NCI-H1105 (cell line): ENCODE measurements around the gene ARFIP1.

Source experiments
- DNase-seq: peaks from one replicate; lab custom pipeline; 2025; lab: John Stamatoyannopoulos, UW

The ARFIP1 gene

DNA sequence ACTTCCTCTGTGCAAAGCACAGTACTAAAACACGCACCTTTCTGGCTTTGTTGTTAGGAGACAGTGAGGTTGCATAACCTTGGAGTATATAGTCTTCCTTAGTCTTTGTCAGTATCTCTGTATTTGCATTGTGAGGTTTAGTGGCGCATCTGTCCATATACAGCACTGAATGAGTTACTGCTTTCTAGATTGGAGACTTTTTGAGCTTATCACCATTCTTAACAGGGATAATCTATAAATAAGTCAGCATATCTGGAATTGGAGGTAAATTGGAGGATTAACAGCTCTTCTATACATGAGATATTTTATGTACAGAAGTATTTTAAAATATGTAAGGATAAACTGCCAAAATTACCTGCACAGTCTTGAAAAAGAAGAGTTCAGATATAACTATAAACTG is 160.7 kb downstream of the ARFIP1 start:
- DNase-seq: no peak

DNA sequence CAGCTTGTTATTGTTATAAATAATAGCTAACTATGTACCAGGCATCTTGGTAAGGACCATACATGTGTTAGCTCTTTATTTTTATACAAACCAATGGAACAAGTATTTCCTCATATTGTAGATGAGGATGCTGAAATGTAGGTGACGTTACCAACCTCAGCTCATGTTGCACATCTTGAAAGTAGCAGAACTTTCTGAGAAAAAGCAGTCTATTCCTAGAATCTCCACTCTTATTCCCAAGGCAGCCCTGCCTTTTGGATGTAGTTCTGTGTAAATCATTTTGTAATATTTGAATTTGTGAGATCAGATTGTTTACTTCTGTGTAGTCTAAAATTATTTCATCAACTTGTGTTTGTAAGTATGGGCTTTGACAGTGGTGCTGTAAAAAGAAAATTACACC is 161.7 kb downstream of the ARFIP1 start:
- no peak for DNase-seq

DNA sequence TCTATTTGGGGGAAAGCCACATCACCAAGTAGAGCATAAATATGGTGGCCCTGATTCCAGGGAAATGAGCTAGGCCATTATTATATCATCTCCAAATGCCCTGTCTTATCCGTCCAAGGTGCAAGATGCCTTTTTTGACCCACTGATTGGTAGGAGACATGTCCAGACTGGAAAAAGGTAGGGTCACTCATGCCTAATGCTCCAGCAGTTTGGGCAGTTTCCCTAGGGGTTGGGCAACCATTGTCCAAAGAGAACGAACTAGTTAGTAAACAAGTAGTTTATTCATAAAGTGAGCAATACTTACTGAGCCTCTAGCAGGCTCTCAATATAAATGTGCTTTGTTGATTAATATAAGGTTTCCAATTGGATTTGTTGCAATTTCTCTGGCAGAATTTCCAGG is 162.6 kb downstream of the ARFIP1 start:
- DNase-seq: no peak

DNA sequence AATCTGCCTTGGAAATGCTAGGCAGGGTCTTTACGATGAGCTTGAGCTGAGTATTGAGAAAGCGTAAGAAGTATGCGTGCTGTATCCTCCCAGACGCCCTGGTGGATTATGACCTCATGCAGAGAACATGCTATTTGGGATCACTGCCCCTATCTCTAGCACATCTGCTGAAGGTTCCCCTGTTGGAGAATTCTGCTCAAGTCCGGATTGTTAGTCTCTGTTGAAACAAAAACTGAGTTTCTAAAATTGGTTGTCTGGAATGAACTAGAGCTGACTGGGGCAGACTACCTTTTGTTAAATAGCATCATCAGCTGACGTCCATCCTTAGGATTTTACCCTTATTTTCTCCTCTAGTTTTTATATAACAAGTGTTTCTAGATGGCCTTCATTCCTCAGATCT is 163.9 kb downstream of the ARFIP1 start:
- no peak for DNase-seq

DNA sequence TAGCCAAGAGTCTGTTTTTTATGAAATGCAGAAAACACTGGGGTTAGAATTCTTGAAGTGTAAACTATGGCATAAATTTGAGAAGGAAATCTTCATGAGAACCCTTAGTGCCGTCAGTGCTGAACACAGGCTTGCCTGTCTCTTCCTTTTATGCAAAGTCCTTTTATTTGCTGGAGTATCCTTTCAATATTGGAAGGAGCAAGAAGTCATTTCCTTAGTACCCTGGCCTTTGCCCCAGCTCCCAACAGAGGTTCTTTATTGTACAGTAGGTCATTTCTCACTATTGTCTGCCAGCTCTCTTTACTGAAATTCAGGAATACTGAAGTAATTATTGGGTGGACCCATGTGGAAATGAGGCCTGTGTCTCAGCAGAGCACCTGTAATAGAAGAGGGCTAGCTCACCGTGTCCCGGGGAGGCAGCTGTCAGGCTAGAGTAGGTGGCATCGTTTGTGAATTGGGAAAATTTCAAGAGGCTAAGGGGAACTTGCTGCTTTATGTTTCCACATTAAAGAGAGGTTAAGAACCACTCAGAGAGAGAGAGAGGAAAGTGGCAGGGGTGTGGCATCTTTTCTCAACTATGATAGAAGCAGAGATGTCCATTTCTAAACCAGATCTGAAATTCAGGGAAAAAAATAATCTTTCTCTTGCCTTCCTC is 165.0 kb downstream of the ARFIP1 start:
- DNase-seq: no peak

DNA sequence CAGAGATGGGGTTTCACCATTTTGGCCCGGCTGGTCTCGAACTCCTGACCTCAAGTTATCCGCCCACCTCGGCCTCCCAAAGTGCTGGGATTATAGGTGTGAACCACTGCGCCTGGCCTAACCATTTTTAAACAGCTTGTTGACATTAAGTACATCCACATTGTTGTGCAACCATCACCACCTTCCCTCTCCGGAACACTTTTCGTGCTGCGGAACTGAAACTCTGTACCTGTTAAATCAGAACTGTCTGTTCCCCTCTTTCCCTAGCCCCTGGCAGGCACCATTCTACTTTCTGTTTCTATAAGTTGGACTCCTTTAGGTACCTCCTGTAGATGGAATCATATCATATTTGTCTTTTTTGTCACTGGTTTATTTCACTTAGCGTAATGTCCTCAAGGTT is 165.9 kb downstream of the ARFIP1 start:
- DNase-seq: no peak

DNA sequence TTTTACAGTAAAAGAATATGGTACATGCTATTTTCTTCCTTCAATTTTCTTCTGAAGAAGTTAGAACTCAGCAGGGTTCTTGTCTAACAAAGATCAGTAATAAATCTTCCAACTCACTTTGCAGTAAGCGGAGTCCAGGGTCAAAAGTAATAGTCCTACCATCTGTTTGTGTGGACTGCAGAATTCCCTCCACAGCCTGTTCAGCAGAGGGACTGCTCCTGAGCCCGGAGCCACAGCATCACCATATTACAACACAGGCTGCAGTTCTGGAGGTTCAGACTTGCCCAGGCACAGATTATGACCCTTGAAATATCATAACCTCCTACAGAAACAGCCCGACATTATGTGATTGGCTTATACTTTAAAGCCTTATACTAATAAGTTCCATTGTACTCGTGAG is 166.7 kb downstream of the ARFIP1 start:
- no peak for DNase-seq

DNA sequence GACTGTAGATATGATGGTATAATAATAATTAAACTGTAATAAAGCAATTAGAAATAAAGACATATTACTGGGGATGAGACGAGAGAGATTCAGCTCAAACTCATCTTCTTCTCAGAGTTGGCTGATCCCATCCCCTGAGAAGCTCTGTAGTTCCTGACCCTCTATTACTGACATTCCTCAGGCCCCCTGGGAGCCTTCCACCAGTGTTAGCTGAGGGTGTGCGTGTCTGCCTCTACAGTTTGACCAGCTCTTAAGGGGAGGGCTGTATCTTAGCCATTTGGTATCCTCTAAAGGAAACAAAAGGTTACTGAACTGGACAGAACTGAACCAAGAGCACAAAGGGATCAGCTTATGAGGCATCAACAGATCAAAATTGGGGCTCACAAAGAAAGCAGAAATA is 167.6 kb downstream of the ARFIP1 start:
- no peak for DNase-seq

DNA sequence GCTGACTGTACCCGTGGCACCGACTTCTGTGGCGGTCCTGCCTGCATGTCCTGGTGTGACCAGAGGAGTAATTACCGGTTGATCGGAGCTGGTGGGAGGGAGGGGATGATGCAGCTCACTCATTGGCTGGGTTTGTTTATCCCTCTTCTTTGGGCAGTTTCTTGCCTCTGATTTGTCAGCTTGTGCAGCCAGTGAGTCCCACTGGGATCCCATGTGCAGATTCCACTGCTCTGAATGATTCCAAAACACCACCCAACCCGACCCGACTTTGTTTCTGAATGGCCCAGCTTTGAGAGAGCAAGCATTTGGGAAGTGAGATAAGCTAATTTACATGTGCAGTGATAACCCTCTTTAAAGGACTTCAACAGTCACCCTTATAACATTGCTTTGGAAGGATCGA is 170.2 kb downstream of the ARFIP1 start:
- DNase-seq: no peak

DNA sequence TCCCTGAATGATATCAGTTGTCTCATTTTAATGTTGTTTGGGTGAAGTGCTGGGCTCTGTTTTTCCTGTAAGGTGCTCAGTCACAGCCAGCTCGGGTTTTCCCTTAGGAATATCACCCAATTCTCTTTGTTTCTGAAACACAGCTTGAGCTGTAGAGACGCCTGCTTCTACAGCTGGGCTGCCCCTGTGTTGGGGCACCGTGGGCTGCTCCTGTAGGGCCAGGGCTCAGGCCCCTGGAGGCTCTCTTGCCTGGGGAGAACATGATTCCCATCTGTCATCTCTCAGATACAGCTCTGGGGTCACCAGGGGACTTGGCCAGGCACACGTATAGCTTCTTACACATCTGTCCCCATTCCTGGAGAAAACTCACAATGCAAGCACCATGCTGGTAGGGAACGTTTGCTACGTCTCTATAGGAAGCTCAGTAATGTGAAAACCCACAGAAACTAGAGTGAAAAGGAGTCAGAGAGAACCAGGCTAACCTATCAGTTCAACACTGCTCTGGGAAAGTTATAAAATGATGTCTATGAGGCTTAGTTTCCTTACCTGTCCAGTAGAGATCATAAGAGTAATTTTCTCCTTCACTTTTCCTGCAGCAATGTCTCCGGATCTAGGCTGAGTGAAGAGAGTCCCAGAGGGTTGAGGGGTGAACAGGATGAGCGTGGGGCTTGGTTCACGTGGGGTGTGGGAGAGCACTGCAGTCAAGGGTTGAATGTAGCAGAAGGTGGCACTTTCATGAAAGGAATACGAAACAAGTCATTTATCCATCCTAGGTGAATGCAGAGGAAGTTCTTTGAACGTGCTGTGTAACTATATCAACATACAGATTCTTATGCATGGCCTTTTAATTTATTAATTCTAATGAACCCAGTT is 170.9 kb downstream of the ARFIP1 start:
- DNase-seq: no peak

DNA sequence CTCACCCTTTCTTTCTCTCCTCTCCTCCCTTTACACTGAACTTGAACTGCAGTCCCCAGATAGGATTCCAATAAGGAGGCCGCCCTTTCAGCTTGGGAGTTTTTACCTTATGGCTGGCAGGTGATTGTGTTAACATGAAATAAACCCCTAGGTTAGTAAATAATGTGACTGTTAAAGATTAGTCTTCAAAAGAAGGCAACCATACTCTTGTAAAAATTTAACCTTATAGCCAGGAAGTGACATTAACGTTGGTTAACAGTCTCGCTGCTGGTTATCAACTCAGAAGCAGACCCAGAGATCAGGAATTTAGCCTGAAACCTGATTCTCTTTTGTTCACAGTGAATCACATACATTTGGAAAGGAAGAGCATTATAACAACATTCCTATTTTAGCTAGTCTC is 171.6 kb downstream of the ARFIP1 start:
- DNase-seq: no peak

DNA sequence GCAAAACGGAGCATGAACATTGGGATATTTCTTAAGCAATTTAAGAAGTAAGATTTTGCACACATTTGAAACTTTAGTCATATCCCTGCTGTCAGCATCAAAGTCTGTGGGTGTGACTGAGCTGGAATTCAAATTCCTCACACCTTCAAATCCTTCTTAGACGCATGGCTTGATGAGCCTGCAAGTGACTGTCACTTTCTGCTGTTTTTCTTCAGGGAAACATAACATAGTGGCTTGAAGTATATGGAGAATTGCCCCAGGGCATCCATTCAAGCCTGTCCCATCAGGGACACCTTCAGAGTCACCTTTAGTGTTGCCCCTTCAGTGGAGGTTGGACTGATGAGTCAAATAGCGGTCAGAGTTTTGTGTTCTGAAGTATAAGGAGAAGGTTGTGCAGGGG is 173.8 kb downstream of the ARFIP1 start:
- no peak for DNase-seq

DNA sequence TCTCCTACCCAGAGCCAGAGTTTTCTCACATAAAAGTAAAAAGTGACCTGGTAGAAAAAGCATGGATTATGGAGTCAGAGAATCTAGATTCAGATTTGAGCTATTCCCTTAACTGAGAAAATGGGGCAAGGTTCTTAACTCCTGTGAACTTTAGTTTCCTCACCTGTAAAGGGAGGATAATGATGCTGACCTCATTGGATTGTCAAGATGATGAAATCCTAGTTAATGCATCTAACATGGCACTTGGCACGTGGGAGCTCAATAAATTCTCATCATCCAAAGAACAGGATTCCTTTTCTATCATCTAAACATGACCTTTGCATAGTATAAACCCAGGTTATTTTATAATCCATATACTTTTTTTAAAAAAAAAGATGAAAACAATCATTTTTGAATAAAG is 175.0 kb downstream of the ARFIP1 start:
- no peak for DNase-seq

DNA sequence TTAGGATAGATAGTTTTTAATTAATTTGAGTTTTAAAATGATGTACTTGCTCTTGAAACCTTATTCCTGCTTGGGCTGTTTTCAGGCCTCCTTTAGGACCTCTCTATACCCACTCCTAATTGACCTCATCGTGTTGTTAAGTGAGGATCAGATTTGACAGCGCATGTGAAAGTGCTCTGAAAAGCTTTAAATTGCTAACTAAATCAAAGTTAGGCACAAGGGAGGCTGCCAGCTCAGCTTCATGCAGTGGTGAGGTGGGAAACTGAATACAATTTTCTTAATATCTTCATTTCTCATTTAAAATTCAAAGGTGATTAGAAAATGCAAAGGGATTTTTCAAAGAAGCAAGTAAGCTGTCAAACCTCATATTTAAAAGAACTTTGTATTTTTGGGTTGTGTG is 176.4 kb downstream of the ARFIP1 start:
- no peak for DNase-seq

DNA sequence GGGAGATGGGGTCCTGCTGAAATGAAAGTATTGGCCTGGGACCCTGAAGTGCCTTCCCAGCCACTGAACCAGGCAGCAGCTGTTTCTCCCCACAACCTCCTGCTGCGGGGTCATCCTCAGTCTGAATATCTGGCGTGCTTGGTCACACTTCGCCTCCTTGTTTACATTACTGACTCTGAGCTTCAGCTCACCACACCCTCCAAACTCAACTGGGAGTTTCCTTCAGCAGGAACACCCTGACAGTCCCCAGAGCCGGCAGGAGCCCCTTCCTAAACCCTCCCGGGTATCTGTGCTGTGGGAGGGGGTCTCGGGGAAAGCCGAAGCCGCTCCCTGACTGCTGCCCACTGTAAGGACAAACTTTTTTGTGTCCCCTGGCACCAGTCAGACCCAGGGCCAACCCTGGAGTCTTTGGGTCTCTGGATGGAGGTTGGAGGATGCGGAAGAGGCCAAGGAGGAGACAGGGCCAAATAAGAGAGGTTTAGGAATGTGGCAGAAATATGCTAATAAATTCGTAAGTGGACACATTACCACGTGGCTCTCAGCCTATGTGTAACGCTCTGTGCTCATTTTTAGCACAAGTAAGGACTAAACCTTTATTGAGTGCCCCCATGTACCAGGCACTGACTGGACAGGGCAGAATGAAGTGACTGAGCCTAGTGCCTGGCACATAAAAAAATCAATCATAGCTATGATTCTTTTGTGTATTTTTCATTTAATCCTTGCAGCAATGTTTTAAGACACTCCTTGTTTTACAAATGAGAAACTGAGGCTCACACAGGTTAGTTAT is 177.1 kb downstream of the ARFIP1 start:
- DNase-seq: no peak

DNA sequence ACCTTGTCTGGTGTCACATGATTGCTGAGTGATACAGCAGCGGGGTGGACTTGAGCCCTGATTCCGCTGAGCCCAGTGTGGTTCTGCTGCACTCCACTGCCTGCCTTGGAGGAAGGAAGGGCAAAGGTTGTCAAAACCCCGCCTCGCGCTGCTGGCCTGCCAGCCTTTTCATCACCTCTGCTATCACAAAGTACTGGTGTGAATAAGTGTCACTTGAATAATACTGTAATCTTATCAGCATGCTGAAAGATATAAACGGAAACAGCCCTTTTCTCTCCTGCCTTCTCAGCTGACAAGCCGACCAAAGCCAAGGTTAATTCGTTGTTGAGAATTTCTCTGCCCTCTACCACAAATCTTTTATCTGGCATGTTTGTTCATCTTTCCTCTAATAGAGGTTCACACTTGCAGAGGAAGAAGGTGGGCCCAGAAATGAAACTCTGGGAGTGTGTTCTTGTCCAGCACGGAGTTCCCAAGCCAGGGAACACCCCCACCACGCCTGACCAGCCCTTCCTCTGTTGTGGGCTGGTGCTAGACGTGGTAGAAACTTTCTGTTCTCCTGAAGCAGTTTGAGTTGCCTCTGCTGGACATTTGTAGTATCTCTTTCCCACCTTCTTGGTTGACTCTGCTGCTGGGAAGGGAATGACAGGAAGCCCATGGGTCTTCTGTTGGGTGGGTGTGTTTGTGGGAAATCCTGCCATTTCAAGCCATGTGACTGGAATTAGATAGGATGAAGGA is 177.8 kb downstream of the ARFIP1 start:
- DNase-seq: no peak

DNA sequence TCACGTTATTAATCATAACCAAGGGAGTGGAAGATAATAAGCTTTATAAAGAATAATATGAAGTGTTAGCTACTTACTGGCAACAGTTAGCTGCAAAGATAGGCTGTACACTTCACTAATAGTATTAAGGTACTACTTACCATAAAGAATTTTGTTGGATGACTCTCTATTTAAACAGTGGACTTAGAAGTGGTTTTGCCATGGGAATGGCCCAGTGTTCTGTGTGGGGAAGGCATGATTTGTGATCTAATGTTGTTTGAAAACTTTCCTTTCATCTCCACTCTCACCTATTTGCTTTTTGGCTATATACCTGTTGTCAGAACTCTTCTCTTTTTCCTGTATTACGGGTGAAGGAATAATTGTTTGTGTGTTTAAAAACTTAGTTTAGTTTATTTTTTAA is 179.3 kb downstream of the ARFIP1 start:
- DNase-seq: no peak

DNA sequence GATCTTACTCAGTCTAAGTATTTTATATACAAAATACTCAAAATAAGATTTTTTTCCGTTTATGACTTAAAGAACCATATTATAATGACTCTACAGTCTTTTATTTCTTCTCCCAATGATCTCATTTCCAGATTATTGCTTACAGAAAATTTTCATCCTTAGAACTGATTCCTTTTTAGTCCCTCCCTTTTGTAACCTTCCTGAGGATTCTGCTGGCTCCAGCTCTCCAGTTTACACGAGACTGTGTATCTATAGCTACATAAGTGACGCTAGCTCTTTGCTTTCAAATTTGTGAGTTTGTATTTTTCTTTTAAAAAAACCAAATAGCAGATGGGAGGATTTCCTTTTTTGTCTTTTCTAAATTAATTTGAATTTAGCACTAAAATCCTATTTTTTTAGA is 180.3 kb downstream of the ARFIP1 start:
- no peak for DNase-seq

DNA sequence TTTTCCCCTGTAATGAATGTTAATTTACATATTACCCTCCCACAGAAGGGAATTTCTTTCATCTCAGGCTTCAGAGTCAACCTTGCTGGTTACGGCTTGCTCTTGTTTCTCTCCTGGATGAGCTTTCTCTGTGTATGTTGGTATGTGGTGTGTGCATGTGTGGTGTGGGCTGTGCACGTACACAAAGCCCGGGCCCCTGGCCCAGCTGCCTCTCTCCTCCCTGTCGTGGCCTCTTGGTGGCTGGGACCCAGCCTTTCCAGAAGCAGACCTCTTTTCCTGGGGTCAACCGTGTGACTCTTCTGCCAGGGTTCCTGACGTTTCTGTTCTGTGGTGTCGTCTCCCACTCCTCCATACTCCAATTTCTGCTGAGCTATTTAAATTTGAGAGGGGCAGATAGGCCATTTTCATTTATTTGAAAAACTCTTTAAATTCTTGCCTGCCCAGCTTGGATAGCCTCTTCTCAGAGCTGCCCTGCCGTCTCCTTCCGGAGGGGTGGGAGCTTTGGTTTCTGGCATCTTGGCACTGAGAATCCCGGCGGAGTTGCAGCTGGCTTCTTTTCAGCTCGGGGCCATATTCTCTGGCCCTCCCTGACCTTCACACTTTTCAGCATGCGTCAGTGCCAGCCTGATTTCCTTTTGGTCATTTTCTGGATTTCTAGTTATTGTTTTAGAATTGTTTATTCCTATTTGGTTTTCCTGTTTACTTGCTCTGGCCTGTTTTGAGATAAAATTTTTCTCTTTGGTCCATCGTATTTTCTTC is 181.4 kb downstream of the ARFIP1 start:
- no peak for DNase-seq

DNA sequence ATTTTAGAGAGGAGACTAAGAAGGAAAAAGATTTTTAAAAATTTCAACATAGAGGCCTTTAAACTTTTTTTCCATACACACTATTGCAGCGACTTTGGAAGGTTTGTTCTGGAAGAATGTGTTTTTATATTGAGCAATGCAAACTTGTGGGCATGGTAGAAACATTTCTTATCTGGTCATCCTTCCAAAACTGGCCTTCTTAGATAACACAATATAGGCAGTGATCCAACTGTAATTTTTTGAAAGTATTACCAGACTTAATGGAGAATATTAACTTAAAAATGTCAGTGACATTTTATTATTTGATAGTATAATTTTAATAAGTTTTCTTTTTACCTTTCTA is 182.0 kb downstream of the ARFIP1 start:
- no peak for DNase-seq
